ENCODE data around the gene TSACC.

TSACC gene

GRCh38 chr1:156394082-156394481 is 55.8 kb downstream of the TSACC start:
- no peak for DNase-seq (ENCODE audit: low read depth, low spot score)

GRCh38 chr1:156394835-156395461 is 56.6 kb downstream of the TSACC start:
- no peak for DNase-seq (ENCODE audit: low read depth, low spot score)

Measured in activated naive CD8-positive, alpha-beta T cell treated with anti-CD3 and anti-CD28 coated beads, Interleukin-2, amount 50 U/mL, for 16 hours (primary cell).